Measurements from ENCODE around the gene ALG12.

DNA sequence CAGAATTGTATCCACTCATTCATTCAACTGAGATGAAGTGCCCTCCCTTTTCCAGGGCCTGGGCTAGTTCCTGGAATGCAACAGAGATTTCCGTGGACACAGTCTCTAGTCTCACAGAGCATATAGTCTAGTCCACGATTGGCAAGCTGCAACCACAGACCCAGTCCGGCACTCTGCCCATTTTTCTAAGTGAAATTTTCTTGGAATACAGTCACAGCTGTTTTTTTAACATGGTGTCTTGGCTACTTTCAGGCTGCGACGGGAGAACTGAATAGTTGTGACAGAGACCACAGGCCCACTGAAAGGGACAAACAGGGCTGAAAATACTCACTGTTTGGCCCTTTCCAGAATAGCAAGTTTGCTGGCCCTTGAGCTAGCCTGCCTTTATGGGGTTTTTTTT lies 29.2 kb downstream of the ALG12 start:
- TF ChIP-seq REST (IDR thresholded peaks at IDR 0.05; ENCODE audit: low read depth, low read length) (no peak), SIN3A (IDR thresholded peaks at IDR 0.05; ENCODE audit: borderline replicate concordance, low read depth, low read length) (no peak), NFIC (IDR thresholded peaks at IDR 0.05; ENCODE audit: borderline replicate concordance) (no peak), POLR2AphosphoS5 (IDR thresholded peaks at IDR 0.05; ENCODE audit: low read depth, low read length) (no peak), FOXM1 (IDR thresholded peaks at IDR 0.05; ENCODE audit: low read depth) (no peak), RFX5 (IDR thresholded peaks at IDR 0.05; ENCODE audit: low read length) (no peak), TAF1 (IDR thresholded peaks at IDR 0.05; ENCODE audit: borderline replicate concordance, low read depth, low read length) (no peak)
- TF ChIP-seq, protein P1, sequence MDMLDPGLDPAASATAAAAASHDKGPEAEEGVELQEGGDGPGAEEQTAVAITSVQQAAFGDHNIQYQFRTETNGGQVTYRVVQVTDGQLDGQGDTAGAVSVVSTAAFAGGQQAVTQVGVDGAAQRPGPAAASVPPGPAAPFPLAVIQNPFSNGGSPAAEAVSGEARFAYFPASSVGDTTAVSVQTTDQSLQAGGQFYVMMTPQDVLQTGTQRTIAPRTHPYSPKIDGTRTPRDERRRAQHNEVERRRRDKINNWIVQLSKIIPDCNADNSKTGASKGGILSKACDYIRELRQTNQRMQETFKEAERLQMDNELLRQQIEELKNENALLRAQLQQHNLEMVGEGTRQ (IDR thresholded peaks at IDR 0.05; ENCODE audit: borderline replicate concordance, low read depth, low read length), result no peak
- TF ChIP-seq, protein P2, sequence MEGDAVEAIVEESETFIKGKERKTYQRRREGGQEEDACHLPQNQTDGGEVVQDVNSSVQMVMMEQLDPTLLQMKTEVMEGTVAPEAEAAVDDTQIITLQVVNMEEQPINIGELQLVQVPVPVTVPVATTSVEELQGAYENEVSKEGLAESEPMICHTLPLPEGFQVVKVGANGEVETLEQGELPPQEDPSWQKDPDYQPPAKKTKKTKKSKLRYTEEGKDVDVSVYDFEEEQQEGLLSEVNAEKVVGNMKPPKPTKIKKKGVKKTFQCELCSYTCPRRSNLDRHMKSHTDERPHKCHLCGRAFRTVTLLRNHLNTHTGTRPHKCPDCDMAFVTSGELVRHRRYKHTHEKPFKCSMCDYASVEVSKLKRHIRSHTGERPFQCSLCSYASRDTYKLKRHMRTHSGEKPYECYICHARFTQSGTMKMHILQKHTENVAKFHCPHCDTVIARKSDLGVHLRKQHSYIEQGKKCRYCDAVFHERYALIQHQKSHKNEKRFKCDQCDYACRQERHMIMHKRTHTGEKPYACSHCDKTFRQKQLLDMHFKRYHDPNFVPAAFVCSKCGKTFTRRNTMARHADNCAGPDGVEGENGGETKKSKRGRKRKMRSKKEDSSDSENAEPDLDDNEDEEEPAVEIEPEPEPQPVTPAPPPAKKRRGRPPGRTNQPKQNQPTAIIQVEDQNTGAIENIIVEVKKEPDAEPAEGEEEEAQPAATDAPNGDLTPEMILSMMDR (IDR thresholded peaks at IDR 0.05), result no peak
